CD4-positive, alpha-beta T cell treated with Interleukin-6 for 4 hours (primary cell): ENCODE results near the gene PPP4R4.

Experiments used
- DNase-seq: peaks from one replicate; pipeline ENCODE4 v3.0.0-alpha.2; 2020; ENCODE audit warnings: mixed read lengths

Gene PPP4R4, protein sequence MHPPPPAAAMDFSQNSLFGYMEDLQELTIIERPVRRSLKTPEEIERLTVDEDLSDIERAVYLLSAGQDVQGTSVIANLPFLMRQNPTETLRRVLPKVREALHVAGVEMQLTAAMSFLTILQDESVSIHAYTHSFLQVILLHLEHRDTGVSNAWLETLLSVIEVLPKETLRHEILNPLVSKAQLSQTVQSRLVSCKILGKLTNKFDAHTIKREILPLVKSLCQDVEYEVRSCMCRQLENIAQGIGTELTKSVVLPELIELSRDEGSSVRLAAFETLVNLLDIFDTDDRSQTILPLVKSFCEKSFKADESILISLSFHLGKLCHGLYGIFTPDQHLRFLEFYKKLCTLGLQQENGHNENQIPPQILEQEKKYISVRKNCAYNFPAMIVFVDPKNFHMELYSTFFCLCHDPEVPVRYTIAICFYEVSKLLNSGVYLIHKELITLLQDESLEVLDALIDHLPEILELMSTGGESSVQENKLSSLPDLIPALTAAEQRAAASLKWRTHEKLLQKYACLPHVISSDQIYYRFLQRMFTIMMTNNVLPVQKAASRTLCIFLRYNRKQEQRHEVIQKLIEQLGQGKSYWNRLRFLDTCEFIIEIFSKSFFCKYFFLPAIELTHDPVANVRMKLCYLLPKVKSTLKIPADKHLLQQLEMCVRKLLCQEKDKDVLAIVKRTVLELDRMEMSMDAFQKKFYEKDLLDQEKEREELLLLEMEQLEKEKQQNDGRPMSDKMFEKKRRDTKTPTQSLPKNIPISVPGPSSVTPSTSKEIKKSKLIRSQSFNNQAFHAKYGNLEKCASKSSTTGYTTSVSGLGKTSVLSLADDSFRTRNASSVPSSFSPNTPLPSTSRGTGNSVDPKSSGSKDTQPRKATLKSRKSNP

DNA sequence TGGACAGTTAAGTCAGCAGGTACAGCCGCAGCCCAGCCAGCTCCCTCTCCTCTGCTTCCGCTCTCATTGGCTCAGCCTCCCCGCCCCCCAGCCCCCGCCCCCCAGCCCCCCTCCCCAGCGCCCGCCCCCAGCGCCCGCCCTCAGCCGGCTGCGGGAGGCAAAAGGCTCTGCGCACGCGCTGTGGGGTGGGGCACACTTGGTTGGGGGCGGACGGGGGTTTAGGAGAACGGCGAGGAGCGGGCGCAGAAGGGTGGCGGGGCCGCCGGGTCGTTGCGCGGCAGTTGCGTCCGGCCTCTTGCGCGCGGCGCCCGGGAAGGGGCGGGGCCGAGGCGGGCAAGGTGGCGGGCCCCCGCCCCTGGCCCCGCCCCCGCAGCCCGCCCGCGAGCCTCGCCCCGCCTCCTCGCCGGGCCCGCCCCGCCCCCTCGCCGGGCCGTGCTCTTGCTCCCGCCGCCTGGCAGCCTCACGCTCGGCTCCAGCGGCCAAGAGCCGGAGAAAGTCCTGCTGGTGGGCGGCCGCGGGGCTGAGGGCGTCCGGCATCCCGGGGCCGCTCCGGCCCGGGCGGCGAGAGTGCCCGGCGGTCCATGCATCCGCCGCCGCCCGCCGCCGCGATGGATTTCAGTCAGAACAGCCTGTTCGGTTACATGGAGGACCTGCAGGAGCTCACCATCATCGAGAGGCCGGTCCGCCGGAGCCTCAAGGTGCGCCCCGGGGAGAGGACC is at the start of gene PPP4R4:
Gene PPP4R4 (plus strand): TSS at position 438 of the 719 bp plus-strand sequence. CDS start 144 bp downstream, at position 582.
- DNase-seq, result peak; percentile 94

- DNase-seq, result no peak
Observed at GRCh38 chr14:94124582-94125377, 49.3 kb upstream of the PPP4R4 start.

DNA sequence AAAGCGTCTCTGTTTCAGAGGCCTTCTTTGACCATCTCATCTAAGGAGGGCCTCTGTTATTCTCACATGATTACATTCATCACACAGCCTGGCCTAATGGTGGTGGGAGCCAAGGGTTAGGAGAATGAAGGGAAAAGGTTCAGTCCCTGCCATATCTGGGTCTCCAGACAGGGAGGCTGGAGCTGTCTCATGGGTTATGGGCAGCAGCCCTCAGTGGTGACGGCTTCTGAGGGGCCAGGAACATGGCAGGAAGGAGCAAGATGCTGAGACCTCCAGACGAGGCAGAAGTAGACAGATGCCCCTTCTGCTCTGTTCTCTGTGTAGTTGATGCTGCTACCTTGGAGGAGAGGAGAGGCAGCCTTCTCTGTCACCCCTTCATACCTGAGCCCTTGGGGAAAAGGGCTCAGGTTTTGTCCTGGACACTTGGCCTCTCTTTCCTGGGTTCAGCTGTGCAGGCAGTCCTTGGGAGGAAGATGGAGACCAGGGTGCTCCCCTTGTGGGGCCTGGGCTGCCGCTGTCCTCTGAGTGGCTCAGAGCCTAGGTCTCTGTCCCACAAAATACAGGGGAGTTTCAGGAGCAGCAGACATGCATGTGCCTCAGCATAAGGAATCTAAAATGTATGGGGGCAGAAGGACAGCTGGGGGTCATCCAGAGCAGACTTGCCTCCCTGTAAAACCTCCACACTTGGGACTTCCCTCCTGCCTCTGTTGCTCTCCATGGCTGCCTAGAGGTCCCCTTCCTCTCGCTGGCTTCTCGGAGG is 48.3 kb upstream of the PPP4R4 start:
- no peak for DNase-seq

DNA sequence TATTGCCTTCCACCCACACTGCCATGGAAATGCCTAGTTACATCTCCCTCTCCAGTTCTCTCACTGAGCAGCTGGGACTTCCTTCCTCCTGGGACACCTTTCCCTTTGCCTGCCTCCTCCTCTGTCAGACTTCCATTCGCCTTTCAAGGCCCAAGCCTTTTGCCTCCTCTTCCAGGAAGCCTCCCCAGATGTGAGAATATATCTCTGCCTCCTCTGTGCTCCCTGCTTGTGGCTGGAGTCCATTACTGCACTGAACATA is 47.8 kb upstream of the PPP4R4 start:
- DNase-seq, result no peak

DNA sequence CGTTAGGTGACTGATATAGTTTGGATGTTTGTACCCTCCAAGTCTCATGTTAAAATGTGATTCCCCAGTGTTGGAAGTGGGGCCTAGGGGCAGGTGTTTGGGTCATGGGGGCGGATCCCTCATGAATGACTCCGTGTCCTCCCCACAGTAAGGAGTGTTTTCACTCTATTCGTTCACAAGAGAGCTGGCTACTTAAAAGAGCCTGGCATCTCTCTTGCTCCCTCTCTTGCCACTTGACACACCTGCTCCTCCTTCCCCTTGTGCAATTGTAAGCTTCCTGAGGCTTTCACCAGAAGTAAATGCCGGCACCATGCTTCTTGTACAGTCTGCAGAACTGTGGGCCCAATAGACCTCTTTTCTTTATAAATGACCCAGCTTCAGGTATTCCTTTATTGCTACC is 47.3 kb upstream of the PPP4R4 start:
- no peak for DNase-seq

DNA sequence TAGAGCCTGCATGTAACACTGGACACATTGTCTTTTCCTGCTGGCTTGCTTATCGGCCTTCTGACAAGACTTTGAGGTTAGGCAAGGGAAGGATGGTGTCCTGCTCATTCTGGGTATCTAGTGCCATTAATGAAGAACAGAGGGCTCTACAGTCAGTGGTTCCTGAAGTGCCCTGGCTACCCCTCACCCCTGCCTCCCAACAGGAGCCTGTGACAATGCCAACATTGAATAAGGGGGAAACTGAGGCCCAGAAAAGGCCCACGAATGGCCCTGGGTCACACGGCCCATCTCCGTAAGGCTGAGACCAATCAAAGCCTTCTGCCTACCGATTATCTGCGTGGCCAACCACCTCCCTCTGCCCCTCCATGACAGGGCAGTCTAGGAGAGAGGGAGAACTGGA is 46.8 kb upstream of the PPP4R4 start:
- no peak for DNase-seq

DNA sequence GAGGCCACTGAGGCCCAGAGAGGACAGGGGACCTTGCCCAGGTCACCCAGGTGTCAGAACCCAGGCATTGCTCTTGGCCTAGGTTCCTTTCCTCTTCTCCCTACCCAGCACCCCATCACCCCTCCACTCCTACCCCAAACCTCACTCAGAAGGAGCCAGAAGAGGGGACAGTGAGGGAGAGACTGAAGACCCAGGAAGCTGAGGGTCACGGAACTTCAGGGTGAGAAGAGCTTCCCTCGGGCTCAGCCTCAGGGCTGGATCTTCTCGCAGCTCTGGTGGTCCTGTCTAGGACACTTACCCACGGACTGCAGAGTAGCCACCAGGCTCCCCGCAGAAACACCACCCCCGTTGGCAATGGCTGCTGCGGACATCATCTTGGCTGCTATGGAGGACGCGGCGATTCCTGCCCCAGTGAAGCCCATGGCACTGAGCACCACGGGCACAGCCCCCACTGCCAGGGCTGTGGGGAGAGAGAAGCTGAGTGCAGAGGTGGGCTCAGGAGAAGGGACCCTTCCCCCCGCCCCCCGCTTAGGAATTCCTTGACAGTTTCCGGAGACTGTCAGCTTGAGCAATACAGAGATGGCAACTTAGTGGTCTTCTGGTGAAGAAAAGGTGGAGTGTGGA is 45.8 kb upstream of the PPP4R4 start:
- no peak for DNase-seq

- peak; percentile 85 for DNase-seq
Observed at GRCh38 chr14:94129111-94129757, 44.9 kb upstream of the PPP4R4 start, which contains the start of gene IFI27L2. IFI27L2 (minus strand) TSS chr14:94129604; CDS start chr14:94129564, 40 bp downstream.

- peak; percentile 62 for DNase-seq
Observed at GRCh38 chr14:94129758-94130414, 44.2 kb upstream of the PPP4R4 start.

- DNase-seq, result peak; percentile 75
Observed at GRCh38 chr14:94132285-94132887, 41.7 kb upstream of the PPP4R4 start.

DNA sequence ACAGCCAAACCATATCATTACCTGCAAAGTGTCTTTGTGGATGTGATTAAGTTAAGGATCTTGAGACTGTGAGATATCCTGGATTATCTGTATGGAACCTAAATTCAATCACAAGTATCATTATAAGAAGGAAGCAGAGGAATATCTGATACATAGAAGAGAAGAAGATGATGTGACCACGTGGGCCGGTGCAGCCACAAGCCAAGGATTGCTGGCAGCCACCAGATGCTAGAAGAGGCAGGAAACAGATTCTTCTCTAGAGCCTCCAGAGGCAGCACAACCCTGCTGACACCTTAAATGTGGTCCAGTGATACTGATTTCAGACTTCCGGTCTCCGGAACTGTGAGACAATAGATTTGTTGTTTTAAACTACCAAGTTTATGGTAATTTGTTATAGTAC is 38.6 kb upstream of the PPP4R4 start:
- no peak for DNase-seq

DNA sequence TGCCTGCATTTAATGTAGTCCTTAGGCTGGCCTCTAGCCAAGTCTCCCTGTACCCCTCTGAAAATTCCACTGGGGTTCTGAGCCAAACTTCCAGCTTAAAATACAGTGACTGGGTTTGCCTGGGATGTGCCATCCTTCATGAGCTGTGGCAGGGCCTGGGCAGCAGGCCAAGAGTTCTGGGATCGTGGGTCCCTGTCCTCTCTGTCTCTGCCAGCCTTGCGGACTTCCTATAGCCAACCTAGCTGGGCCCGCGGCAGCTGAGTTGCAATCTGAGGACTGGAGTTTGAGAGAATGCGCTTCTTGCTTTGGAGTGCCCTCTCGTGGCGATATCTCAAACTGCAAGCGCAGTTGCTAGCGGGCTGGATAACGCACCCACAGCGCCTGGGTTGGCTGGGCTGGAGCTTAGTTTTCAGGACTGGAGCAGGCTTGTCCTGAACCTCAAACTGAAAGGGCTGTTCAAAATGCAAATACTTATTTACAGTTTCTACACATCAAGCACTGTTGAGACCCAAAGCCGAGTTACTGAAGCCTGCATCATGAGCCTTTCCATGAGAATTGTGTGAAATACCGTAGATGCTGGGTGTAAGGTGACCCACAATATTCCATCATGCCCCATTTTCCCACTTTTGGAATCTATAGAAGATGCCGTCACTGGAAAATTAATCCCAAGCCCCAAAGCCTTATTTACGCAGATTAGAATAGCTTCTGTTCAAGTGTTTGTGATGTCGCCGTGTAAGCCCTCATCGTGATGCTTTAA is 37.4 kb upstream of the PPP4R4 start:
- peak; percentile 87 for DNase-seq

DNA sequence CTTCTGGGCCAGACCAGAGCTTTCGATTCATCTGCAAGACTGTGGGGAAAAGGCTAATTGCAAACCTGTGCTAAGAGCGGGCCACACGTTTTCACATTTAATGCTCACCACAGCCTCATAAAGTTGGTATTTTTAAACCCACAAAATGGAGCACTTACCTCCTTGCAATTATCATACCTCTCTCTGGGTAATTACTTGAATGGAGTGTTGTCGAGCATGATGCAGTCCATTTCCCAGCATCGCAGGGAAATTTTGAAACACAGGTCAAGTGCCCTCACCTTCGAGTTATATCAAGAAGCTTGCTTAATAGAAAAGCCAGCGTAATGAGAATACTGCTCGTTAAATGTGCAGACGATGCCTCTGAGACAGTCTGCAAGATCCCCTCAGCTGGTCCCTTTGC is 35.9 kb upstream of the PPP4R4 start:
- no peak for DNase-seq

DNA sequence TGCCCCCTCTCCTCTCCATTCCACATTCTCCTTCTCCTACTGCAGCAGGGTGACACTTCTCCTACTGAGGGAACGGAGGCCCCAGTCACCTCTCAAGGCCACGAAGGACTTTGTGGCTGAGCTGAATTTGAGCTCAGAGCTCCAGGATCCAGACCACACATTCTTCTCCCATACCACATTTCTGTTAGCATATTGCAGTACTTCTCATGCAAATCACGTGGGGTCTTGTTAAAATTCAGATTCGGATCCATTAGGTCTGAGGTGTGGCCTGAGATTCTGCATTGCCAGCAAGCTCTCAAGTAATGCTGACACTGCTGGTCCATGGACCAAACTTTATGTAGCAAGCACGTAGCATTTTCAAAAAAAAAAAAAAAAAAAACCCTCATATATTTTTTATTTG is 35.1 kb upstream of the PPP4R4 start:
- no peak for DNase-seq

DNA sequence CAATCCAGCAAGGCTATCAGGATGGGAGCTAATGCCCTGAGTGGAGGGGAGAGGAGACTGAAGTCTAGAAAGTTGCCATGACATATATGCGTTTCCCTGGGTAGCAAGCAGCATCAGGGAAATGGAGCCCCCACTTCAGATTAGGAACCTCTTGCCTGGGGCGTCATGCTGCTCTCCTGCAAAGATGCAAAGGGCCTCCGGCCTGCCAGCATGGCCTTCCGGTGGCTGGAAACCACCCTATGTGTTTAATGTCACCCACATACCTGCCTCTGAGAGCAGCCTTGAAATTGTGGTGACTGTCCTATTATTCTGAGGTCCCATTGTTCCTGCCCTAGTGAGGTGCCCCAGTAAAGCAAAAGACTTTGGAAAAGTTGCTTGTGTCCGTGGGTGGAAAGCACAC is 34.7 kb upstream of the PPP4R4 start:
- DNase-seq, result no peak

DNA sequence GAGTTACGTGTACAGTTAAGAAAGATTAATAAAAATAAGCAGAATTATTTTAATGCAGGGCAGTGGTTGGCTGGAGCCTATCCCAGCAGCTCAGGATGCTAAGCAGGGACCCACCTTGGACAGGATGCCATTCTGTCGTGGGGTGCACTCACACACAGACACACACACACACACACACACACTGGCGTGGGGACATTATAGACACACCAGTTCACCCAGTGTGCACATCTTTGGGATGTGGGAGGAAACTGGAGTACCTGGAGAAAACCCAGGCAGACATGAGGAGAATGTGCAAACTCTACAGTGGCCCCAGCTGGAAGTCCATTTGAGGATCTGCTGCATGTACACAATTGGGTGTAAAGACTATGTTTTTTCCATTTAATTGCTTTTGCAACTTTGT is 31.9 kb upstream of the PPP4R4 start:
- DNase-seq, result no peak

DNA sequence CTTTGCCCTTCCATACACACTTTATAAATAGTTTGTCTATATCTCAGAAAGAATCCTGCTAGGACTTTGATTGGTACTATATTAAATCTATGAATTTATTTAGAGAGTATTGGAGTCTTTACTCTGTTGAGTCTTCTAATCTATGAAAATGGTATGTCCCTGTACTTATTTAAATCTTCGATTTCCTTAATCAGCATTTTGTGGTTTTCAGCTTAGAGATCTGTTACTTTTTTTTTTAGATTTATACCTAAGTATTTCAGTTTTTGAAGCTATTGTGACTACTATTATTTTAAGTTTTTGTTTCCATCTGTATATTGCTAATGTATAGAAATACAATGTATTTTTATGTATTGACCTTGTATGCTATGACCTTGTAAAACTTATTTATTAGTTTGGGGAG is 31.3 kb upstream of the PPP4R4 start:
- DNase-seq, result no peak

DNA sequence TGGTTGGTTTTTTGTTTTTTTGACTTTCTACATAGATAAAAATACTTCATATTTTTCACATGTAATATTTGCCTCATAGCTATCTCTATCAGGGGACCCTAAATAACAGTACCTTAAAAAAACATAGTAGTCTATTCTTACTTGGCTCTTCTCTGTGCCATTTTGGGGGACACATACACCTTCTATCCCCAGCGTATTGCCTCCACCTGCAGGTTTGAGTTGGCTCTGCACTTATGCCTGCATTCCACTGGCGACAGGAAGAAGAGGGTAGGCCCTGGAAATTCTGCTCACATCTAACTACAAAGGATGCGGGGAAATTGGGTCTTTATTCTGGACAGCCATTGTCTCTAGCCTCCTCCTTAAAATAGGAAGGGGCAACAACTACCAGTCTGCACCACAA is 30.9 kb upstream of the PPP4R4 start:
- DNase-seq, result no peak

GRCh38 chr14:94143711-94144110 is 30.4 kb upstream of the PPP4R4 start:
- no peak for DNase-seq
